ENCODE results near the gene NEK10.
A peak's percentile ranks its signal among the peaks of the same experiment; 100 is the strongest.

Gene NEK10

GRCh38 chr3:27134171-27134796, 234.9 kb downstream of the NEK10 start:
- DNase-seq (ENCODE audit: low spot score) (no peak), ATAC-seq (ENCODE audit: low read depth) (peak; percentile 85)
- TF ChIP-seq CTCF (IDR thresholded peaks at IDR 0.05; ENCODE audit: poor library complexity, severe bottlenecking), result peak; percentile 93
- Histone ChIP-seq H3K27ac (ENCODE audit: poor library complexity, severe bottlenecking) (no peak overlapping the region), H3K4me1 (ENCODE audit: insufficient read depth, poor library complexity, severe bottlenecking) (no peaks in the 10 kb centered on the region), H3K36me3 (ENCODE audit: low read depth) (no peaks in the 10 kb centered on the region), H3K4me3 (ENCODE audit: severe bottlenecking) (no peak overlapping the region), H3K27me3 (ENCODE audit: insufficient read depth, poor library complexity, severe bottlenecking) (no peaks in the 10 kb centered on the region), H3K9me3 (ENCODE audit: severe bottlenecking) (no peaks in the 10 kb centered on the region)

GRCh38 chr3:27133060-27133459, 236.1 kb downstream of the NEK10 start:
- no peaks in the 10 kb centered on the region for H3K4me1 ChIP-seq (ENCODE audit: insufficient read depth, poor library complexity, severe bottlenecking)
- H3K27ac ChIP-seq (ENCODE audit: poor library complexity, severe bottlenecking), result no peak overlapping the region
- no peaks in the 10 kb centered on the region for H3K27me3 ChIP-seq (ENCODE audit: insufficient read depth, poor library complexity, severe bottlenecking)
- H3K36me3 ChIP-seq (ENCODE audit: low read depth), result no peaks in the 10 kb centered on the region
- H3K9me3 ChIP-seq (ENCODE audit: severe bottlenecking), result no peaks in the 10 kb centered on the region
- DNase-seq (ENCODE audit: low spot score) (no peak), ATAC-seq (ENCODE audit: low read depth) (no peak)
- TF ChIP-seq CTCF (IDR thresholded peaks at IDR 0.05; ENCODE audit: poor library complexity, severe bottlenecking), result no peak
- no peak overlapping the region for H3K4me3 ChIP-seq (ENCODE audit: severe bottlenecking)

GRCh38 chr3:27130796-27131195, 238.4 kb downstream of the NEK10 start:
- Histone ChIP-seq H3K4me3 (ENCODE audit: severe bottlenecking) (no peak overlapping the region), H3K9me3 (ENCODE audit: severe bottlenecking) (no peaks in the 10 kb centered on the region), H3K27ac (ENCODE audit: poor library complexity, severe bottlenecking) (no peak overlapping the region), H3K27me3 (ENCODE audit: insufficient read depth, poor library complexity, severe bottlenecking) (no peaks in the 10 kb centered on the region), H3K4me1 (ENCODE audit: insufficient read depth, poor library complexity, severe bottlenecking) (no peaks in the 10 kb centered on the region), H3K36me3 (ENCODE audit: low read depth) (no peaks in the 10 kb centered on the region)
- no peak for TF ChIP-seq CTCF (IDR thresholded peaks at IDR 0.05; ENCODE audit: poor library complexity, severe bottlenecking)
- DNase-seq (ENCODE audit: low spot score), result no peak
- ATAC-seq (ENCODE audit: low read depth), result no peak

GRCh38 chr3:27127879-27128278, 241.3 kb downstream of the NEK10 start:
- Histone ChIP-seq H3K9me3 (ENCODE audit: severe bottlenecking) (no peaks in the 10 kb centered on the region), H3K4me3 (ENCODE audit: severe bottlenecking) (no peak overlapping the region), H3K4me1 (ENCODE audit: insufficient read depth, poor library complexity, severe bottlenecking) (no peaks in the 10 kb centered on the region), H3K27me3 (ENCODE audit: insufficient read depth, poor library complexity, severe bottlenecking) (no peaks in the 10 kb centered on the region), H3K36me3 (ENCODE audit: low read depth) (no peaks in the 10 kb centered on the region), H3K27ac (ENCODE audit: poor library complexity, severe bottlenecking) (no peak overlapping the region)
- no peak for ATAC-seq (ENCODE audit: low read depth)
- DNase-seq (ENCODE audit: low spot score), result no peak
- TF ChIP-seq CTCF (IDR thresholded peaks at IDR 0.05; ENCODE audit: poor library complexity, severe bottlenecking), result no peak

GRCh38 chr3:27127195-27127594, 242.0 kb downstream of the NEK10 start:
- no peak overlapping the region for H3K4me3 ChIP-seq (ENCODE audit: severe bottlenecking)
- H3K27me3 ChIP-seq (ENCODE audit: insufficient read depth, poor library complexity, severe bottlenecking), result no peaks in the 10 kb centered on the region
- H3K27ac ChIP-seq (ENCODE audit: poor library complexity, severe bottlenecking), result no peak overlapping the region
- no peaks in the 10 kb centered on the region for H3K4me1 ChIP-seq (ENCODE audit: insufficient read depth, poor library complexity, severe bottlenecking)
- ATAC-seq (ENCODE audit: low read depth) (no peak), DNase-seq (ENCODE audit: low spot score) (no peak)
- no peaks in the 10 kb centered on the region for H3K9me3 ChIP-seq (ENCODE audit: severe bottlenecking)
- H3K36me3 ChIP-seq (ENCODE audit: low read depth), result no peaks in the 10 kb centered on the region
- TF ChIP-seq CTCF (IDR thresholded peaks at IDR 0.05; ENCODE audit: poor library complexity, severe bottlenecking), result no peak
